Gastrocnemius medialis (tissue), 4 donors: ENCODE results near the gene RASIP1. TPM values are rescaled to one million over a fixed set of nuclear protein-coding genes. Genes with fewer than 3 reads are reported as not detected.
A peak's percentile ranks its signal among the peaks of the same experiment; 100 is the strongest.
"Not testable (repeated sequence)": the region's sequence is repeated elsewhere in the genome, so short reads cannot be mapped to it uniquely, and the experiment has no call there.

Experiments used
- ATAC-seq, 2 donors: fragments of 150-250 bp; one replicate each; pipeline ENCODE4 v1.9.1; 2016
- DNase-seq, 2 donors: peaks; one replicate each; pipeline ENCODE4 v3.0.0-alpha.2; 2019
- H3K27ac ChIP-seq, 4 donors: fragments of 200-600 bp; sonication (generic); 1 replicate in 1 of 4; 2 replicates in 3 of 4; pipeline ENCODE4 v1.5.1; 2016 to 2018; ENCODE audit warnings: mild to moderate bottlenecking in 2 of 4, moderate library complexity in 1 of 4
- H3K27me3 ChIP-seq, 3 donors: fragments of 200-600 bp; sonication (generic) in 2 of 3; 1 replicate in 1 of 3; 2 replicates in 2 of 3; pipeline versions ENCODE4 v1.5.1 to v1.6.0; 2016 to 2019; ENCODE audit warnings: mild to moderate bottlenecking in 1 of 3, moderate library complexity in 1 of 3
- H3K36me3 ChIP-seq, 2 donors: fragments of 200-600 bp; sonication (generic) in 1 of 2; one replicate each; pipeline ENCODE4 v1.5.1; 2017 to 2018
- H3K4me1 ChIP-seq, 2 donors: fragments of 200-600 bp; sonication (generic) in 1 of 2; one replicate each; pipeline ENCODE4 v1.5.1; 2016 to 2017; ENCODE audit warnings: mild to moderate bottlenecking in 2 of 2
- H3K4me3 ChIP-seq, 4 donors: fragments of 200-600 bp; sonication (generic) in 3 of 4; 1 replicate in 1 of 4; 2 replicates in 3 of 4; pipeline ENCODE4 v1.5.1; 2016 to 2019; ENCODE audit warnings: mild to moderate bottlenecking in 2 of 4
- H3K9me3 ChIP-seq, 3 donors: fragments of 200-600 bp; sonication (generic) in 2 of 3; 1 replicate in 1 of 3; 2 replicates in 2 of 3; pipeline ENCODE4 v1.5.1; 2016 to 2019
- POLR2A ChIP-seq, 2 donors: fragments of 450-650 bp; IDR thresholded peaks; one replicate each; pipeline ENCODE4 v1.6.1; 2017; ENCODE audit warnings: antibody characterized with exemption in 2 of 2, mild to moderate bottlenecking in 2 of 2, moderate library complexity in 2 of 2
- in situ Hi-C, 4 donors: fragments of 200-750 bp; cut with MboI; loops; one replicate each; pipeline versions ENCODE4 v1.15.0 to v1.8.0; 2017; ENCODE audit warnings: low sequenced_read_pairs in 4 of 4
- intact Hi-C: fragments of 100-400 bp; cut with DNase I; formaldehyde crosslinking; loops from one replicate; pipeline ENCODE4 v1.15.1; 2023; ENCODE audit warnings: low total_unique reads
- total RNA-seq, 4 donors: library from RNA; depleted of rRNA; stranded (reverse); fragments of >200 nt; gene quantifications; one replicate each; pipeline versions ENCODE4 v1.1.0 to v1.2.3, GENCODE V29; 2016
- TF ChIP-seq, protein P1 (sequence below), 5 experiments: fragments of 450-650 bp in 3 of 5; fragments of 200-600 bp in 2 of 5; sonication (generic) in 2 of 5; IDR thresholded peaks in 4 of 5; conservative IDR thresholded peaks in 1 of 5; 1 replicate in 4 of 5; 2 replicates in 1 of 5; pipeline ENCODE4 v1.5.1; 2016 to 2019; ENCODE audit warnings: antibody characterized with exemption in 5 of 5, mild to moderate bottlenecking in 3 of 5, moderate library complexity in 3 of 5

Gene RASIP1
- total RNA-seq, 4 donors from 2014 or later: 3.4 to 8.1 (median 6.3) TPM

DNA sequence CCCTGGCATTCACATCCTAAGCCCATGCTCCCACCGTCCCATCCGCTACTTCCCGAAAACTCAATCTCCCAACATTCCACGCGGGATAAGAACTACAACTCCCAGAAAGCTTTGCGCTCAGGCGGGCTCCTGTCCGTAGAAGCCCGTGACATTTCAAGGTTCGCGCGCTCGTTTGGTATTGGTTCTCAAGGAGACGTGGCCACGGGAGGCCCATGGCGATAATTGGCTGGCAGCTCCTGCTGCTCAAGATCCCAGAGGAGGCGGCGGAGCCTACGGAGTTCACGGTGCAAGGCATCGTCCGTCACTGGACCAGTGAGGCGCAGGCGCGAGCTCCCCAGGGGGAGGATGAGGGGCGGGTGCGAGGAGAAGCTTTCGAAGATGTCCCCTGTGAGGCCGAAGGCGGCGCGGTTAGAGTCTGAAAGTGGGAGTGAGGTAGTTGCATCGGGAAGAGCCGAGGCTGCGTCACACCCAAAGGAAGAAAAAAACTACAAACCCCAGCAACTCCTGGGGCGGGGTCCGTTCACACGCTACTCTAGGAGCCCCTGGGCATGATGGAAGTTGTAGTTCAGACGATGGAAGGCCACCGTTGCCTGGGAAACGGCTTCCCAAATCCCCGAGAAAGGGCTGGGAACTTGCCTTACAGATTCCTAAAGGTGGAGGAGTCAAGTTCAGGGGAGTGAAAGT, 19.7 kb downstream of the RASIP1 start:
- Histone ChIP-seq H3K36me3 (no peaks in the 10 kb centered on the region), H3K27me3 (no peaks in the 10 kb centered on the region), H3K9me3 (no peaks in the 10 kb centered on the region), H3K4me3 (peak overlapping the region; percentile 58 to 76 (median 66)), H3K4me1 (peaks cover 43 to 54% of the 10 kb centered on the region in 2 donors), H3K27ac (peak overlapping the region; percentile 95 to 98 (median 96))
- in situ Hi-C loops: no loop called here
- TF ChIP-seq, protein P1, sequence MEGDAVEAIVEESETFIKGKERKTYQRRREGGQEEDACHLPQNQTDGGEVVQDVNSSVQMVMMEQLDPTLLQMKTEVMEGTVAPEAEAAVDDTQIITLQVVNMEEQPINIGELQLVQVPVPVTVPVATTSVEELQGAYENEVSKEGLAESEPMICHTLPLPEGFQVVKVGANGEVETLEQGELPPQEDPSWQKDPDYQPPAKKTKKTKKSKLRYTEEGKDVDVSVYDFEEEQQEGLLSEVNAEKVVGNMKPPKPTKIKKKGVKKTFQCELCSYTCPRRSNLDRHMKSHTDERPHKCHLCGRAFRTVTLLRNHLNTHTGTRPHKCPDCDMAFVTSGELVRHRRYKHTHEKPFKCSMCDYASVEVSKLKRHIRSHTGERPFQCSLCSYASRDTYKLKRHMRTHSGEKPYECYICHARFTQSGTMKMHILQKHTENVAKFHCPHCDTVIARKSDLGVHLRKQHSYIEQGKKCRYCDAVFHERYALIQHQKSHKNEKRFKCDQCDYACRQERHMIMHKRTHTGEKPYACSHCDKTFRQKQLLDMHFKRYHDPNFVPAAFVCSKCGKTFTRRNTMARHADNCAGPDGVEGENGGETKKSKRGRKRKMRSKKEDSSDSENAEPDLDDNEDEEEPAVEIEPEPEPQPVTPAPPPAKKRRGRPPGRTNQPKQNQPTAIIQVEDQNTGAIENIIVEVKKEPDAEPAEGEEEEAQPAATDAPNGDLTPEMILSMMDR (IDR thresholded peaks at IDR 0.05 in 4 of 5, conservative IDR thresholded peaks at IDR 0.05 in 1 of 5): no peak
- peak; percentile 83 to 91 for ATAC-seq
- DNase-seq: peak; percentile 100
- intact Hi-C loops: loop anchor here (1.0 kb wide), 1 partner anchor 18 kb away; no protein-coding TSS in a partner anchor

DNA sequence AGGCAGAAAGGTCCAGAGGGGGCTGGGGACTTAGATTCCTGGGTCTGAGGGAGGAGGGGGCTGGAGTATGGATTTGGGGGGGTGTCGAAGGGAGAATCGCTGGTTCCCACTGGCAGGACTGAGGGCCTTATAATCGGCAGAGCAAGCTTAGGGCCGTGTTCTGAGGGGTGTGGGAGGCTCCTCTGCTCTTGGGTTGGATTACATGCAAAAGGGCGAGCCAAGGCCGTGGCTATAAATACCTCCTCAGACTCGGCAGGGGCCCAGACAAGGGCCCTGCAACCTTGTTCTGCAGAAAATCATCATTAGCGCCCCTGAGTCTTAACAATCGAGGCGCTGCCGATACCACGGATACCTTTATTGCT, 20.2 kb downstream of the RASIP1 start:
- H3K4me3 ChIP-seq: peak overlapping the region; percentile 58 to 76 (median 66)
- no peaks in the 10 kb centered on the region for H3K9me3 ChIP-seq
- DNase-seq (peak; percentile 63 to 82), ATAC-seq (peak; percentile 72)
- H3K4me1 ChIP-seq: peaks cover 48 to 55% of the 10 kb centered on the region in 2 donors
- TF ChIP-seq, protein P1 (IDR thresholded peaks at IDR 0.05 in 4 of 5, conservative IDR thresholded peaks at IDR 0.05 in 1 of 5): no peak
- peak; percentile 30 to 54 for TF ChIP-seq POLR2A (IDR thresholded peaks at IDR 0.05)
- peak overlapping the region; percentile 95 to 98 (median 96) for H3K27ac ChIP-seq
- H3K27me3 ChIP-seq: no peaks in the 10 kb centered on the region
- intact Hi-C loops: loop anchor here (1.0 kb wide), 1 partner anchor 18 kb away; no protein-coding TSS in a partner anchor
- in situ Hi-C loops: no loop called here
- no peaks in the 10 kb centered on the region for H3K36me3 ChIP-seq

DNA sequence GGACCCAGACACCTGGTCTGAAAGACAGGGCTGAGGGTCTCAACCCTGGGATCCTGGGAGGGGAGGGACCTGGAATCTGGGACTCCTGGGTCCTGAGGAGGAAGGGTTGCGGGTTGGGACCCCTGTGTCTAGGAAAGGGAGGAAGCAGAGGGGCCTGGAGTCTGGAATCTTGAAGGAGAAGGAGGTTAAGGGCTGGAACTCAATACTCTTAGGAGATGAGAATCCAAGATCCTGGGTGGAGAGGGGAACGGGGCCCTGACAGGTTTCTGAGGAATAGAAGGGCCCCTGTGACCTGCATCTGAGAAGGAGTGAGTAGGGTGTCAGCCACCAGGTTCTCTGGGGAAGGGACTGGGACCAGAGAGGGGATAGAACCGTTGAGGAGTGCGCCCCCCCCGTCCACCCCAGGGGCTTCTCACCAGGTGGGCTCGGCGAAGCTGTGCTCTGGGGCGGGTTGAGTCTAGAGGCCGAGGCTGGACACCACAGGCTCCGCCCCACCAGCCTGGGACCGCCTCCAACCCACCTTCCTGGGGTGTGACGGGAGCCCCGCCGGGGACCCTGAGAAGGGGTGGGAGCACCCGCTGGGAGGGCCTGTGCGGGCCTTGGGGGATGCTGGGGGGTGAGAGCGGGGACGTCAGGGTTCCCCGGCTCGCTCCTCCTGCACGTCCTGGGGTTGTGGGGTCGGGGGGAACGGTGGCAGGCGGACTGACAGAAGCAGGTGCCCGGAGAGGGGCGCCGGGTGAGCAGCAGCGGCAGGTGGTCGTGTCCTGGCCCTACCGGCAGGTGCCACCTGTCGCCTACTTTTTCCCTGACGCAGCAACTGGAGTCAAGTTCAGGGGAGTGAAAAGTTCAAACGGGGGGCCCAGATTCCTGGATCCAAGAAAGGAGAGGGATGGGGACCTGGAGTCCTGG, 20.9 kb downstream of the RASIP1 start, which contains the start of gene MAMSTR:
Gene MAMSTR (minus strand): TSS at position 463 of the 909 bp plus-strand sequence. CDS start 694 bp downstream, outside the sequence.
- peaks cover 52 to 56% of the 10 kb centered on the region in 2 donors for H3K4me1 ChIP-seq
- DNase-seq (peak; percentile 37 to 86), ATAC-seq (peak; percentile 10 to 38)
- H3K4me3 ChIP-seq: peak within 1 kb of the TSS; percentile 58 to 76 (median 66)
- TF ChIP-seq, protein P1 (IDR thresholded peaks at IDR 0.05 in 4 of 5, conservative IDR thresholded peaks at IDR 0.05 in 1 of 5): peak in 1 of 5 experiments; percentile 17
- peak in 1 of 2 donors; percentile 29 for TF ChIP-seq POLR2A (IDR thresholded peaks at IDR 0.05)
- H3K36me3 ChIP-seq: no peaks in the 10 kb centered on the region
- no peaks in the 10 kb centered on the region for H3K9me3 ChIP-seq
- H3K27ac ChIP-seq: peak within 1 kb of the TSS; percentile 95 to 98 (median 96)
- intact Hi-C loops: loop anchor here (1.0 to 5.0 kb wide), 3 partner anchors 19 to 153 kb away; partner anchors contain the start of genes CA11 and PPP1R15A
- in situ Hi-C loops: loop anchor here in 1 of 4 donors (10.0 kb wide), 1 partner anchor 65 kb away; no protein-coding TSS in a partner anchor
- no peaks in the 10 kb centered on the region for H3K27me3 ChIP-seq

DNA sequence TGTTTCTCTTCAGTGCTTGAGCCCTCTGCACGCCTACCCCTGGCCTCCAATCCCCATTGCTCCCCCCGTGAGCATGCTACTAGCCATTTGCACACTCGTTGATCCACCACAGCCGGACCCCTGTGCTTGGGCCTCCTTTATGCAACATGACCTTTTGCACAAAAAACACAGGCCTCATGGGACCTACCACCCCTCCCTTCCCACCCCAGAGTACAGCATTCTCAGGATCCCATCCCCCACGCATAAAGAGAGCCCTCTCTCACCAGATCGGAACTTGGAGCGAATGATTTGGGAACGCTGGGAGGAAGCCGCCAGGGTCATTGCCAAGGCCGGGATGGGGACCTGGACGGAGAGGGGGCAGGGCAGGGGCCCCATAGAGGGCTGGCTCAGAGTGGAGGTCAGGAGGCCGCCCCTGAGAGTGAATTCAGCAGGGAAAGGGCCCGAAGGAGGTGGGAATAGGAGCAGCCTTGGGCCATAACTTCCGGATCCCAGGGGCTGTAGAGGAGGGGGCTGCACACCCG, 21.6 kb downstream of the RASIP1 start:
- Histone ChIP-seq H3K36me3 (no peaks in the 10 kb centered on the region), H3K4me1 (peaks cover 50 to 52% of the 10 kb centered on the region in 2 donors), H3K4me3 (peak overlapping the region; percentile 58 to 76 (median 66)), H3K27me3 (no peaks in the 10 kb centered on the region), H3K9me3 (no peaks in the 10 kb centered on the region), H3K27ac (peak overlapping the region; percentile 95 to 98 (median 96))
- ATAC-seq: no peak
- TF ChIP-seq POLR2A (IDR thresholded peaks at IDR 0.05): no peak
- TF ChIP-seq, protein P1 (IDR thresholded peaks at IDR 0.05 in 4 of 5, conservative IDR thresholded peaks at IDR 0.05 in 1 of 5): no peak
- DNase-seq: peak in 1 of 2 donors; percentile 33
- in situ Hi-C loops: loop anchor here in 1 of 4 donors (10.0 kb wide), 1 partner anchor 64 kb away; no protein-coding TSS in a partner anchor
- intact Hi-C loops: loop anchor here (5.0 kb wide), 2 partner anchors 71 to 154 kb away; partner anchors contain the start of genes CA11 and PPP1R15A

DNA sequence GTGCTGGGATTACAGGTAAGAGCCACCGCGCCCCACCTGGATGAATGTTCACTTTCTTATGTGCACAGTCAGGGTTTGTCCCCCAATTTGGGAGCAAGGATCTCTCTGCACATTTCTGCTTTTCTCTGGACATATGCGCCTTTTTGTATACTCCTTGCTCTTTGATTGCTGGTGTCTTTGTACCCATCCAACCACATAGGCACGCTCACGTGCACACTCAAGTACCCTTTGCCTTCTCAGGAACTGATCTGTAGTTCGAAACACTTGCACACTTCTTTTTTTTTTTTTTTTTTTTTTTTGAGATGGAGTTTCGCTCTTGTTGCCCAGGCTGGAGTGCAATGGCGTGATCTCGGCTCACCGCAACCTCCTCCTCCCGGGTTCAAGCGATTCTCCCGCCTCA, 22.3 kb downstream of the RASIP1 start:
- not testable (repeated sequence) for H3K27me3 ChIP-seq, H3K9me3 ChIP-seq, DNase-seq, H3K36me3 ChIP-seq, ATAC-seq
- in situ Hi-C loops: loop anchor here in 1 of 4 donors (10.0 kb wide), 1 partner anchor 63 kb away; no protein-coding TSS in a partner anchor
- Histone ChIP-seq H3K4me1 (peaks cover 52 to 56% of the 10 kb centered on the region in 2 donors), H3K27ac (peak overlapping the region; percentile 95 to 98 (median 96)), H3K4me3 (peak overlapping the region in 1 of 4 donors; percentile 76)
- intact Hi-C loops: loop anchor here (5.0 kb wide), 2 partner anchors 71 to 154 kb away; partner anchors contain the start of genes CA11 and PPP1R15A
